Measurements from ENCODE around the gene ITGAE. TPM values are rescaled to one million over a fixed set of nuclear protein-coding genes. Genes with fewer than 3 reads are reported as not detected.
"Not testable (repeated sequence)": the region's sequence is repeated elsewhere in the genome, so short reads cannot be mapped to it uniquely, and the experiment has no call there.

Gene ITGAE
- total RNA-seq, 4 donors from 2014 or later, result 17.0 to 30.7 (median 22.2) TPM

DNA sequence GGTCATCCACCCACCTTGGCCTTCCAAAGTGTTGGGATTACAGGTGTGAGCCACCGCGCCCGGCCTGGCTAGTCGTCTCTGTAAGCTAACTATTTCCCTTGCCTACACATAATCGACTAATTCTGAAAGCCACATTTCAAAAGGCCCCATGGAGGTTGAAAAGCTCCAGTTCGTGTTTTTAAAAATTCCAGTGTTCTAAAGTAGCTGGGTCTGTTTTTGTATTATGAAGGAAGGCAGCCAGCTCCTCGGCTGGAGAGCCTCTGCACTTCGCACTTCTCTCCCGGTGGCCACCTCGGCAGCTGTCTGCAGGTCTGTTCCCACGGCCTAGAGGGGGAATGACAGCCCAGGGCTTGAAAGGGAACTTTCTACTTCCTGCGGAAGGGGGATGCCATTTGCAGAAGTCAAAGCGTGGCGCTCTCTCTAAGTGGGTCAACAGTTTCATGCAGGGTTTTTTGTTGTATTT, 60.3 kb downstream of the ITGAE start:
- ATAC-seq (ENCODE audit: low FRiP score), result no peak
- TF ChIP-seq, protein P1, sequence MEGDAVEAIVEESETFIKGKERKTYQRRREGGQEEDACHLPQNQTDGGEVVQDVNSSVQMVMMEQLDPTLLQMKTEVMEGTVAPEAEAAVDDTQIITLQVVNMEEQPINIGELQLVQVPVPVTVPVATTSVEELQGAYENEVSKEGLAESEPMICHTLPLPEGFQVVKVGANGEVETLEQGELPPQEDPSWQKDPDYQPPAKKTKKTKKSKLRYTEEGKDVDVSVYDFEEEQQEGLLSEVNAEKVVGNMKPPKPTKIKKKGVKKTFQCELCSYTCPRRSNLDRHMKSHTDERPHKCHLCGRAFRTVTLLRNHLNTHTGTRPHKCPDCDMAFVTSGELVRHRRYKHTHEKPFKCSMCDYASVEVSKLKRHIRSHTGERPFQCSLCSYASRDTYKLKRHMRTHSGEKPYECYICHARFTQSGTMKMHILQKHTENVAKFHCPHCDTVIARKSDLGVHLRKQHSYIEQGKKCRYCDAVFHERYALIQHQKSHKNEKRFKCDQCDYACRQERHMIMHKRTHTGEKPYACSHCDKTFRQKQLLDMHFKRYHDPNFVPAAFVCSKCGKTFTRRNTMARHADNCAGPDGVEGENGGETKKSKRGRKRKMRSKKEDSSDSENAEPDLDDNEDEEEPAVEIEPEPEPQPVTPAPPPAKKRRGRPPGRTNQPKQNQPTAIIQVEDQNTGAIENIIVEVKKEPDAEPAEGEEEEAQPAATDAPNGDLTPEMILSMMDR (IDR thresholded peaks at IDR 0.05), result no peak

DNA sequence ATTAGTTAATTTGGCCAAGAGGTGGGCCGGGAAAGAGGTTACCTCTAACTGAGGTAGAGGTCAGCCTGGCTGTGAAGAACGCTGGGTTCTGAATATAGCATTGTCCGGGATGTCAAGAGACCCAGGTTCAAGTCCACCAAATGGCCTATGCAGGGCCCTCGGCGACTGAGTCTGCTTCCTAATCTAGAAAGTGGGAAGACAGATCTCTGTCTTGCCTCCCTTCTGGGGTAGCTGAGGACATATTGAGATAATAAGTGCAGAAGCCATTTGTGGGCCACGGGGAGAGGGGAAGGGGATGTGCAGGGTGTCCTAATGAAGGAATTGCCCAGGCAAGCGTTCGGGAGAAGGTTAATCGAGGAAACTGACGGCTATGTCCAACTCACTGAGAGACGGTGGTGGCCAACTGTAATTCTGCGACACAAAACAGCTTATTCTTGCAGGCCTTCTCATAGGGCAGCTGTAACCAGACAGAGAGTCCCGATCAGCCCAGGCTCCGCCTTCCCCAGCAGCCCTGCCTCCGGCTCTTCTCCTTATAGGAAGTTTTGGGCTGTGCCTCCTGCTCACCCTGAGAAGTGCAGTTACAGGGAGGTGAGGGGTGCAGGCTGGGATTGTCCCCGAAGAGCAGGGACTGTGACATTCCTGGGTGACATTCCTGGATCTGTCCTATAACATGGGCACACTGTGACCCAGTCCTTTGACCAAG, 61.4 kb downstream of the ITGAE start:
- ATAC-seq (ENCODE audit: low FRiP score), result no peak
- TF ChIP-seq, protein P1 (IDR thresholded peaks at IDR 0.05), result no peak
- no peak for DNase-seq (ENCODE audit: low spot score)

More for the DNA sequence above, 60.3 kb downstream of the ITGAE start:
- no peak for DNase-seq (ENCODE audit: low spot score)

DNA sequence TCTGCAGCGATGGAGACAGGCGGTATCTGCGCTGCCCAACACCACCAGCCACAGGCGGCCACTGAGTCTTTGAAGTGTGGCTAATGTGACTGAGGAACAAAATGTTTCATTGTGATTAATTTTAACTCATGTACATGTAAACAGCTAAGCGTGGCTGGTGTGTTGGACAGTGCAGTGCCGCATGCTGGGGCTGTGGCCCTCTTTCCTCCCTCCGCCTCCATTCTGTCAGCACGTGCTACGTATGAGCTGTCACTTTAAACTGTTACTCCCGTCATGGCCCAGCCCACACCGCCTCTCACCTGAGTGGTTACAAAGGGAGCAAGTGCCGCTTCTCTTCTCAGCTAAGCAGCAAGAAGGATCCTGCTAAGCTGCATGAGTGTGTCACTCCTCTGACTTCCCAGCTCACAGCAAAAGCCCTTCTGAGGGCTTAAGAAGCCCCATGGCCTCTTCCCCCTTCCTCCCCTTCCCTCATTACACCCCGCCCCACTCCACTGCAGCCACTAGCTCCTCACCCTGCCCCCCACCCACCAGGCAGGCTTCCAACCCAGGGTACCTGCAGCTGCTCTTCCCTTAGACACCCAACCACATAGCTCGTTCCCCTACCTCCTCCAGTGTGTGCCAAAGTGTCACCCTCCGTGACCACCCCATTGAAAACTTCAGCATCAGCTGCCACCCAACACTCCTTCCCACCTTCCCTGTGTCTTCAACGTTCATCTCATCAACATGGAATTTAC, 62.3 kb downstream of the ITGAE start:
- ATAC-seq (ENCODE audit: low FRiP score) (no peak), DNase-seq (ENCODE audit: low spot score) (no peak)
- TF ChIP-seq, protein P1 (IDR thresholded peaks at IDR 0.05), result no peak

DNA sequence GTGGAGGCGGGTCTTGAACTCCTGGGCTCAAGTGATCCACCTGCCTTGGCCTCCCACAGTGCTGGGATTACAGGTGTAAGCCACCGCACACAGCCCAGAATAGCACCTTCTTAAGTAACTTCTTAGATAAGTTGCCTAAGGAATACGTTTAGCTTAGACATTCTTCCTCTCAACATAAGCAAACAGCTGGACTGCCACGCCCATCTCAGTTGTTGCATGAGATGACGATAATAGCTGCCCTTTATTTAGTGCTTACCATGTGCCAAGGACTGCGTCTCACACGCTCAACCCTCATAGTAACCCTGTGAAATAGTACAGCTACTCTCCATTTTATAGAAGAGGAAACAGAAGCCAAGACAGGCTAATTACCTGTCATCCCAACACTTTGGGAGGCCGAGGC, 65.5 kb downstream of the ITGAE start:
- no peak for DNase-seq (ENCODE audit: low spot score)
- TF ChIP-seq, protein P1 (IDR thresholded peaks at IDR 0.05), result no peak
- ATAC-seq (ENCODE audit: low FRiP score), result no peak

DNA sequence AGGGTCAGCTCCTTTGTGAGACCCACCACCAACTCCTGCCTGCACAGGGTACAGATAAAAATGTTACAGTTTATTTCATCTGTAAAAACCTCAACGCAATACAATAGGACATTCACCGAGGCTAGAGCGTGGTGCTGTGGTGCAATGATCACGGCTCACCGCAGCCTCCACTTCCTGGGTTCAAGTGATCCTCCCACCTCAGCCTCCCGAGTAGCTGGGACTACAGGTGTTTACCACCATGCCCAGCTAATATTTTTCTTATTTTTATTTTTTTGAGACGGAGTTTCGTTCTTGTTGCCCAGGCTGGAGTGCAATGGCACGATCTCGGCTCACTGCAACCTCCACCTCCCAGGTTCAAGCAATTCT, 66.1 kb downstream of the ITGAE start:
- ATAC-seq (ENCODE audit: low FRiP score); DNase-seq (ENCODE audit: low spot score): not testable (repeated sequence)

DNA sequence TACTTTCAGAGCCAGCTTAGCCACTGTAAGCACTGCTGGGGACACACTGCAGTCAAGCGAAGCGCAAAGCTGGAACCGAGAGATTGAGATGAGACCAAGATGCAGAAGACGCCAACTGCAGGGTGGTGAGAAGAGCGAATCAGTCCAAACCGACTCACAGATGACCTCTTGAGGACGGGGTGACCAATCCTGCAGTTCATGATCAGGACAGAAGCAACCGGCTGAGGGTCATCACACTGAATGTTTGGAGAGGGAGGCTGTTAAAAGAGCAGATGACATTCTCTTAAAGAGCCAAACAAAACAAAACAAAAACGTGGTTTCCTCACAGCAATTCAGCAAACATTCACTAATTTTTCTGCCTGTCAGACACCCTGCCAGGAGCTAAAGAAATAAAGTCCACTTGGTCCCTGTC, 68.8 kb downstream of the ITGAE start:
- DNase-seq (ENCODE audit: low spot score) (no peak), ATAC-seq (ENCODE audit: low FRiP score) (no peak)

DNA sequence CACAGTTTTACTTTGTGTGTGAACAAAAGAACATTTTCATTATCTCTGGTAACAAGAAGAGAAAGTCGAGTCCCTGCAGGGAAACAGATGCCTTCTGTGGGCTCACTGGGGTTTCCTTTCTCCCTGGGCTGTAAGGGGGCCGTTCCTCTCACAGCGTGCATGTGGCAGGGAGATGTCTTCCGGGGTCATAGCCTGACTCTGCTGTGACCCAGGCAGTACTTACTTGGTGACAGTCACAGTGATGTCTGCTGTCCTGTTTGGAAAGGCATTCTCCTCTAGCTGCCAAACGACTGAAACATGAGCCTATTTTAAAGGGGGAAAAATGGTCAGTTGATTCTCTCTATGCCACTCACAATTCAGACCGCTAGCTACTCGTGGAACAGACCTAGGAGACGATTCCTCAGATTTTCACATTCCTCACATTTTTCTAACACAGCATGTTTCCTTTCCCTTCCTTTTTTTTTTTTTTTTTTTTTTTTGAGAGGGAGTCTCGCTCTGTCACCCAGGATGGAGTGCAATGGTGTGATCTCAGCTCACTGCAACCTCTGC, 70.0 kb downstream of the ITGAE start:
- ATAC-seq (ENCODE audit: low FRiP score), result no peak
- no peak for DNase-seq (ENCODE audit: low spot score)
- TF ChIP-seq, protein P1 (IDR thresholded peaks at IDR 0.05), result no peak

More for the DNA sequence above, 68.8 kb downstream of the ITGAE start:
- TF ChIP-seq, protein P1 (IDR thresholded peaks at IDR 0.05), result no peak

Data from omental fat pad (tissue), 4 donors.